BE2C (cell line): ENCODE measurements around the gene TRPV5.

Source experiments
- DNase-seq: peaks from one replicate; pipeline ENCODE4 v3.0.0-alpha.2; 2020
- H3K27me3 ChIP-seq: fragments of 250-450 bp; sonication (Bioruptor Pico); 2 replicates; pipeline ENCODE4 v1.5.1; 2020; ENCODE audit warnings: mild to moderate bottlenecking
- H3K36me3 ChIP-seq: fragments of 250-450 bp; sonication (Bioruptor Pico); 2 replicates; pipeline ENCODE4 v1.5.1; 2020; ENCODE audit warnings: mild to moderate bottlenecking
- H3K4me1 ChIP-seq: fragments of 250-450 bp; sonication (Bioruptor Pico); 2 replicates; pipeline ENCODE4 v1.5.1; 2020
- H3K4me3 ChIP-seq: 2 replicates; pipeline ENCODE4 v1.5.1; 2011; ENCODE audit warnings: low read depth, low read length
- H3K9me3 ChIP-seq: fragments of 250-450 bp; sonication (Bioruptor Pico); 2 replicates; pipeline ENCODE4 v1.5.1; 2020
- TF ChIP-seq, protein P1 (sequence below): IDR thresholded peaks from 2 replicates; pipeline ENCODE4 v1.5.1; 2012; ENCODE audit warnings: mild to moderate bottlenecking, low read depth, low read length

TRPV5 gene

DNA sequence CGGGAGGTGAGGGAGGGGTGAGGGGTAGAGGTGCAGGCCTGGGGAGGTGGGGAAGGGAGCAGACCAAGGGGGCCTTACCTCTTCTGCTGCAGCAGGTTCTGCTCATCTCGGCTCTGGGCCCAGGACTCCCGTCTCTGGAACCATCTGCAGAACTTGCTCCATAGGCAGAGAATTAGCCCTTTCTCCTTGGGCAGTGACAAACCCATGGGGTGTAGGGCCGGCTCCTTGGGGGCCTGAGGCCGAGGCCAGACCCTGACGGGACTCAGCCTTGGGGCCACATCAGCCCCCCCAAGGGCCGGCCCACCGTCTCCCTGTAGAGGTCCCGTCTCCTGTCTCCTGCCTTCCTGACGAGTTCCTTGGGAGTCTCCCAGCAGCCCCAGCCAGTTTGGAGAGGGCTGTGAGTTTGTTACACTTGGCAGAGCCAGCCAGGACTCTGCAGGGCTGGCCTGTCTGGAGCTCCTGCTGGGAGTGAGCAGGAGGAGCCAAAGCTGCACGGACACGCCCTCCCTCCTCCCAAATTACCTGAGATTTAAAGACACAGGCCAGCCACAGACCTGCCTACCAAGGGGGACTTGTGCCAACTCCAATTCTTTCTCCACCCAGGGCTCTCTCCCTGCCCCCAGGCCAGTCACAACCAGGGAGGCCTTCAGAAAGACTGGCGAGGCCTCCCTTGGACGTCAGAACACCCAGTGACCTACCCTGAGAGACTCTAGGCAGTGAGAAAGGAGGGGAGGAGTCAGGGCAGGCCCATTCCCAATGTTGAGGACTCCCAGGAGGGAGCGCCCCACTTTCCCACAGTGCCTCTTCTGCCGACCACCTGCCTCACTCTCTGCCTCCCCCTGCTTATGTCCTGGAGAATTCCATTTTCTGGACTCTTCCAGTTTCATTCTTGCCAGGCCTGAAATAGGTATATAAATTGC, 48.0 kb downstream of the TRPV5 start, which contains the start of gene TRPV6:
Gene TRPV6, minus strand, starts transcription at position 435 of the 920 bp plus-strand sequence.
- no peaks in the 10 kb centered on the region for H3K9me3 ChIP-seq
- no peaks in the 10 kb centered on the region for H3K36me3 ChIP-seq
- TF ChIP-seq, protein P1, sequence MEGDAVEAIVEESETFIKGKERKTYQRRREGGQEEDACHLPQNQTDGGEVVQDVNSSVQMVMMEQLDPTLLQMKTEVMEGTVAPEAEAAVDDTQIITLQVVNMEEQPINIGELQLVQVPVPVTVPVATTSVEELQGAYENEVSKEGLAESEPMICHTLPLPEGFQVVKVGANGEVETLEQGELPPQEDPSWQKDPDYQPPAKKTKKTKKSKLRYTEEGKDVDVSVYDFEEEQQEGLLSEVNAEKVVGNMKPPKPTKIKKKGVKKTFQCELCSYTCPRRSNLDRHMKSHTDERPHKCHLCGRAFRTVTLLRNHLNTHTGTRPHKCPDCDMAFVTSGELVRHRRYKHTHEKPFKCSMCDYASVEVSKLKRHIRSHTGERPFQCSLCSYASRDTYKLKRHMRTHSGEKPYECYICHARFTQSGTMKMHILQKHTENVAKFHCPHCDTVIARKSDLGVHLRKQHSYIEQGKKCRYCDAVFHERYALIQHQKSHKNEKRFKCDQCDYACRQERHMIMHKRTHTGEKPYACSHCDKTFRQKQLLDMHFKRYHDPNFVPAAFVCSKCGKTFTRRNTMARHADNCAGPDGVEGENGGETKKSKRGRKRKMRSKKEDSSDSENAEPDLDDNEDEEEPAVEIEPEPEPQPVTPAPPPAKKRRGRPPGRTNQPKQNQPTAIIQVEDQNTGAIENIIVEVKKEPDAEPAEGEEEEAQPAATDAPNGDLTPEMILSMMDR = no peak
- no peaks in the 10 kb centered on the region for H3K27me3 ChIP-seq
- no peaks in the 10 kb centered on the region for H3K4me1 ChIP-seq
- no peak for DNase-seq
- no peak within 1 kb of the TSS for H3K4me3 ChIP-seq

DNA sequence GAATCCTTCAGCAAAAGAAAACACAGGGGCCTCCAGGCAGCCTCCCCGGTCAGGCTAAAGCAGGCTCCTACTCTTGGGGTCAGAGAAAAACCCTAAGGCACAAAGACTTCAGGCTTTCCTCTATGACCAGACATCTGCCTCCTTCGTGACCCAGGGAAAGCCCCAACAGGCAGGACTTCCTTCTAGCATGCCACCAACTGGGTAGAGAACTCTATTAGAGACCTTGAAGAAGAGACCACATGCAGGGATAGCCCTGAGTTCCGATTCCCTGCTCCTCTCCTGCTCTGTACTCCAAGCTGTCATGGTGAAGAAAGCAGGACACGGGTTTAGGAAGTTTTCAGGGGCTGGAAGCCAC, 49.3 kb downstream of the TRPV5 start:
- H3K27me3 ChIP-seq = no peaks in the 10 kb centered on the region
- H3K36me3 ChIP-seq = no peaks in the 10 kb centered on the region
- no peak overlapping the region for H3K4me3 ChIP-seq
- TF ChIP-seq, protein P1 = no peak
- H3K9me3 ChIP-seq = no peaks in the 10 kb centered on the region
- no peak for DNase-seq
- H3K4me1 ChIP-seq = no peaks in the 10 kb centered on the region

DNA sequence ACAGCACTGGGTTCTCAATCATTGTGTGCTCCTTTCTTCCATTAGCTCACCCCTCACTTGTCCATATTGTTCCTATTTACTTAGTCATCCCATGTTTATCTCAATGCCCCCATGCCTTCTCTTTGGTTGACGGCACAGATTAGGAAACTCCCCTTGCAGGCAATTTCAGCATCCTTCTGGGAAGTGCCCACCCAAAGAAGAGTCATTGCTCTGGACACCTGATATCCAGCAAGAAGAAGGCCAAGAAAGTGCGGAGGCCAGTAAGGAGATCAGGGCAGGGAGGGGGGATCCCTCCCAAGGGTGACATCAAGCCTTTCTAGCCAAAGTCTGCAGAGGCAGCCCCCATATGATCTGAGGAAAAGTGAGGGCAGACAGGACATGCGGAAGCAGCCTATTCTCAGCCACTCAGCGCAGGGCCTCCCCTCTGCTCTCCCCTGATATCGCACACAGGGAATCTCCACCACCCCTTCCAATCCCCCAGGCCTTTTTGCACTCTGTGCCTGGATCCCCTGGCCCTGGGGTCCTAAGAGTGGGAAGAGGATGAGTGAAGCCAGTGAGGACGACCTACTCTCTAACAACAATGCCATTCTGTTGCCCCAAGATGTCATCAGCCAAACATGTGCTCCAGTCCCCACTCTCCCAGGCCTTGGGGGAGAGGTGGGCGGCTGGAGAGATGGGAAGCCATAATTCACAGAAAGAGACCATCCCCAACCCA, 49.8 kb downstream of the TRPV5 start:
- Histone ChIP-seq H3K36me3 (no peaks in the 10 kb centered on the region), H3K27me3 (no peaks in the 10 kb centered on the region), H3K9me3 (no peaks in the 10 kb centered on the region), H3K4me3 (no peak overlapping the region), H3K4me1 (no peaks in the 10 kb centered on the region)
- no peak for DNase-seq
- TF ChIP-seq, protein P1 = no peak

DNA sequence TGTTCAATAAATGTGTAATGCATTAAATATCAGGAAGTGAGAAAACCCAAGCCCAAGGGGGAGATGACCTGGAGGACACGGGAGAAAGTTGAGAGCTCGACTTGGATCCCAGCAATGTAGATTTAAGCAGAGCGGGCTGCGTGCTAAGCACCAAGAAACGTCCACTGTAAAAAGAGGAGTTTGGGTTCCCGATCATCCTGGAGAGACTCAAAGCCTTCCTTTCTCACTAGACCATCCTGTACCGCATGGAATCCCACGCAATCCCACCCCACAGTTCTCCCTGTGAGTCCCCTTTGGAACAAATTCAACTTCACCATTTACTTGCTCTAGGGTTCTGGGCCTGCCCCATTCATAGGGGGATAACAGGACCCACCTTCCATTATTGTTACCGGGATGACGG, 50.4 kb downstream of the TRPV5 start:
- H3K9me3 ChIP-seq = no peaks in the 10 kb centered on the region
- TF ChIP-seq, protein P1 = no peak
- H3K36me3 ChIP-seq = no peaks in the 10 kb centered on the region
- DNase-seq = no peak
- no peaks in the 10 kb centered on the region for H3K4me1 ChIP-seq
- no peaks in the 10 kb centered on the region for H3K27me3 ChIP-seq
- no peak overlapping the region for H3K4me3 ChIP-seq

DNA sequence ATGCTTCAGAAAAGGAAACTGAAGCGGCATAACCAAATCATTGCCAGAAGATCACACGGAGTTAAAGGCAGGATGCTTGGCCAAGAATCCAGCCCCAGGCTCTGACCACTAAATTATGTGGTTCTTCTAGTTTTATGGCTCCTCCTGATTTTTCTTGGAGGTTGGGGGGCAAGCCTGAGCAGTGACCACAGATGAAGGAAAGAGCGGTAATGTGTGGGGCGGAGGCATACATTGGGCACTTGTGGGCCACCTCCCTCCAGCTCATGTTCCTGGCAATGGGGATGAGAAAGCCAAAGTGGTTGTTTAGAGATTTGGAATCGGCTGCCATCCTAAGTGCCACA, 51.2 kb downstream of the TRPV5 start:
- Histone ChIP-seq H3K9me3 (no peaks in the 10 kb centered on the region), H3K4me3 (no peak overlapping the region), H3K27me3 (no peaks in the 10 kb centered on the region), H3K4me1 (no peaks in the 10 kb centered on the region), H3K36me3 (no peaks in the 10 kb centered on the region)
- no peak for DNase-seq
- TF ChIP-seq, protein P1 = no peak
